GM10847 (cell line): ENCODE measurements around the gene BRD7.

ENCODE experiments used
- POLR2A ChIP-seq: IDR thresholded peaks from 2 replicates; pipeline ENCODE4 v1.6.1; 2011; ENCODE audit not compliant: insufficient read length; ENCODE audit errors: extremely low read depth

Gene BRD7

DNA sequence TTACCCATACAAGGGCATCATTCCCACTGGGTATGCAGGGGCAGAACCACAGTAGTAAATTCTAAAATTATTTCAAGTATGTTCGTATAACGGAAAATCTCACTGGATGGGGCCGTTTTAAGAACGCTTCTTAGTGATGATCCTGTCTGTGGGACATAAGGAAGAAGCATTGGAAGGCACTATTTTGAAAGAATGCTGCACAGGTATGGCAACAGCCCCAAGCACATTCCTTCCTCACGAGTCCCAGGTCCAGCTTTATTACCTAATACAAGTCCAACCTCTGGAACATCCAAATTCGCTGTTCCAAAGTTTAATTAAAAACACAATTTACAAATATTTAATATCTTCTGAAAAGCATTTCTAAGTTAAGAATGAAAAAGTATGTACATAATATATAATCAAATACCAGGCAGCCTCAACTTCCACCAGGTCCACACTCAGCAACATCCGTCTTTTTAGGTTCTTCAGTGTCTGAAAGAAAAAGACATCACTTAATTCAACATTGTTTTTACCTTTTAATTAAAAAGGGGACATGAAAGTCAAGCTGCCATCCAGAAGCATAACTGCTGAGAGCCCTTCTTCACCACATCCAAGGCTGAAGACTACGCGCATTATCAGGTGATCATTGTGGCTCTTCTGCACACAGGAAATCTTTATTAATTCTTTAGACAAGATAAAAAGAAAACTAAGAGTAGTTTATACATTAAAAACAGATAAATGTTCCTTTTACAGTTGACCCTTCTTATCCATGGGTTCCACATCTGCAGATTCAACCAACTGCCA lies 49.8 kb downstream of the BRD7 start:
- TF ChIP-seq POLR2A: no peak

DNA sequence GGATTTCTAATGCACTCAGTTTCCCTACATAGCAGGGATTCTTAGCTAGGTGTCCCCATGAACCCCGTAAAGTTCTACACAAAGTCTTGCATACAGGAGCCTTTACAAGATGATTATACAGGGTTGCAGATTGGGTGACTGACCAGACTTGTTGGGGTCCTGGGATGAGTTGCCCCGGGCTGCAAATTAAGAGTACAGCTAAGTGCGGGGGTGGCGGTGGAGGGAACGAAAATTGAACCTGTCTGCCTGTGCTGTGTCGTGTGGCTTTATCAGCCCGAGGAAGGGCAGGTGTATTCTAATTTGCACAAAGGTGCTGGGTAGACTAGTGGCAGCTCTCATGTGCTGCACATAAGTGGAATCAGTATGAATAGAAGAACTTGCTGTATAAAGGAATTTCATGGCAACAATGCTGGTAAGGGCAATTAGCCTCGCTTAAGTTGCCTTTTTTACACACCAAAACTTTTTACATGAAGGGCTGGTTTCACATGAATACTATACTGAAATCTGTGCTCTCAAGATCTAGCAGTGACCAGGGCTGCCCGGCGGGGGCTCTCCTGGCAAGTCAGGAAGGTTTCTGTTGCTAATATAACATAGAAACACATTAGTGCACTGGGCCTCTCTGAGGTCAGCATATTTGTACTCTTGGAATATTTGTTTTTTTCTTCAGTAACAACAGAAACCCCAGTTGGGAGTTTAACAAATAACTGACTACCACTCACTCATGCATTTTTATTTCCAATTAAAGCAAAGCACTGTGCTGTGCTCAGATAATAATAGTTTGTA lies 51.7 kb downstream of the BRD7 start:
- TF ChIP-seq POLR2A: no peak

- TF ChIP-seq POLR2A: no peak
These were observed 52.5 kb downstream of the BRD7 start for GRCh38 chr16:50316102-50316847.

GRCh38 chr16:50315346-50315997 lies 53.3 kb downstream of the BRD7 start:
- TF ChIP-seq POLR2A: no peak

DNA sequence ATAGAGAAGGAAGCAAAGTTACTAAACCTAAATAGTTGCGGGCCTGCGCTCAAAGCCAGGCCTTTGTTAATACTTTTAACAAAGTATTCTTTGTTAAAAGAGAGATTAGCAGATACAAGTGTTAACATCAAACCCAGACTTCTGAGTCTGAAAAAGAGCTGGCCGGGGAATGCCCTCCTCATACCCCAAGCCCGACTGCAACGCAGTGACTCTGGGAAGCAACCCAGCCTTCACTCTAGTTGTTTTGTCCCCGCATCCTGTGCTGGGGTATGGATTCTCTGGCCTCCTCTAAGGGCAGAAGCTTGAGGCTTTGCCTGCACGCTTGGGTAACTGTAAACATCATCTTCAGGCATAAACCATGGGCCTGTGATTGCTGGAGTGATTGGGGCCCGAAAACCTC lies 54.1 kb downstream of the BRD7 start:
- TF ChIP-seq POLR2A: no peak

- TF ChIP-seq POLR2A: no peak
These were observed 55.0 kb downstream of the BRD7 start for GRCh38 chr16:50313596-50314478.

DNA sequence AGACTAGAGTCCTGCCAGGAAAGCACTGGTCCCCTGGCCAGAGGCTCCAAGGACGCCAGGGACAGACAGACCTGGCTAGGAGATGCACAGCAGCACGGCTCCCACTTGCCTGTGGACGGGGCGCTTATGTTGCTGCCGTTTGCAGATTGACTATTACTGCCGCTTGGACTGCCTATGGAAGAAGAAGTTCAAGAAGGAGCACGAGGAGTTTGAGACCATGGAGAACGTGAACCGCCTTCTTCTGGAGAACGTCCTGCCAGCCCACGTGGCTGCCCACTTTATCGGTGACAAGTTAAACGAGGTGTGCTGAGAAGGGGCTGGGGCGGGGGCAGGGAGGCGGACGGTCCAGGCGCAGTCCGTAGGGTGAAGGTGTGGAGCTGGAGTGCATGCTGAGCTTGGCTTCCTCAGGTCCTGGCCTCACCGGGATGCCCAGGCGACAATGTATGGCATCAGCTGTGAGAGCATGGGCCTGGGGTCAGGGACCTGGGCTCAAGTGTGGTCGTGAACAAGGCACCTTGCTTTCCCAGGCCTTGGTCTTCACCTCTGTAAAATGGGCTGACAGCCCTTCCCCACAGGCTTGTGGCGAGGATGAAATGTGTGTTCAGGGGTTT lies 56.8 kb downstream of the BRD7 start:
- TF ChIP-seq POLR2A: no peak

- no peak for TF ChIP-seq POLR2A
These were observed 57.7 kb downstream of the BRD7 start for GRCh38 chr16:50311134-50311528.

GRCh38 chr16:50310308-50311133 lies 58.3 kb downstream of the BRD7 start:
- TF ChIP-seq POLR2A: no peak

- TF ChIP-seq POLR2A: no peak
These were observed 59.1 kb downstream of the BRD7 start for GRCh38 chr16:50309527-50310307.

- TF ChIP-seq POLR2A: no peak
These were observed 59.6 kb downstream of the BRD7 start for GRCh38 chr16:50309156-50309526.

DNA sequence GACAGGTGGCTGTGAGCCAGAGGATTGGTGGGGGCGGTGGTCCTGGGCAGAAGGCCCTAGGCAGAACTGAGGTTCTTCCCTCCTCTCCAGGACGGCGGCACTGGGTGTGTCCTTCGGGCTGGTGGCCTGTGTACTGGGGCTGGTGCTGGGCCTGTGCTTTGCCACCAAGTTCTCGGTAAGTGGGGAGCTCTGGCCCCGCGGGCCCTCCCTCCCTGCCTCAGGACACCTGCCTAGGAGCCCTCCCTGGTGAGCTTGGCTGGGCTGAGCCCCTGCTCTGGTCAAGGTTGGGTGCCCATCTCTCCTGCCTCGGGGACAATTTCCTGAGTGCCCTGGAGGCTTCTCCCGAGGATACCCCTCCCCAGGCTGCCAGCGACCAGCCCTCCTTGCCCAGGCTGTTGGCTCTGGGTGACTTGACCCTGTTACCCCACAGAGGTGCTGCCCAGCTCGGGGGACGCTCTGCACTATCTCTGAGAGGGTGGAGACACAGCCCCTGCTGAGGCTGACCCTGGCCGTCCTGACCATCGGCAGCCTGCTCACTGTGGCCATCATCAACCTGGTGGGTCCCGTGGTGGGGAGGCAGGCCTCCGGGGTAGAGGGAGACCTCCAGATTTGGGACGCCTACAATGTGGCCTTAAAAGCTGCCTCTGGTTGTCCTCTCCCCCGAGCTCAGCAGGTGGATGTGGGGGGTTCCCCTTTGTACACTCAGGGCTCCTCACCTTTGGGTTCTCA lies 60.4 kb downstream of the BRD7 start:
- TF ChIP-seq POLR2A: no peak
